SK-N-SH (cell line): ENCODE results near the gene TCAF1. TPM values are rescaled to one million over a fixed set of nuclear protein-coding genes. Genes with fewer than 3 reads are reported as not detected.

Experiments used
- CTCF ChIA-PET: fragments of 300-600, 350-600 bp; formaldehyde crosslinking; extraction: SDS; loops from one replicate; lab custom pipeline; 2021; lab: Yijun Ruan, JAX
- POLR2A ChIA-PET: fragments of 350-600 bp; sonication (Branson Sonifier 250); formaldehyde crosslinking; extraction: SDS; loops from one replicate; lab custom pipeline; 2020; ENCODE audit warnings: antibody characterized with exemption, inconsistent platforms; lab: Yijun Ruan, JAX
- DNase-seq: peaks from one replicate; pipeline ENCODE4 v3.0.0; 2012
- H2AFZ ChIP-seq: fragments of 200-600 bp; sonication (generic); 2 replicates; pipeline ENCODE4 v1.8.1; 2016; ENCODE audit warnings: antibody characterized with exemption, mild to moderate bottlenecking, low read depth
- H3F3A ChIP-seq: fragments of 200-600 bp; sonication (generic); replicated peaks from 2 replicates; pipeline ENCODE3; 2016; ENCODE audit warnings: antibody characterized with exemption, mild to moderate bottlenecking; ENCODE audit not compliant: insufficient read depth
- H3K27ac ChIP-seq, 2 experiments: fragments of 200-500 bp in 1 of 2; fragments of 200-600 bp in 1 of 2; sonication (Bioruptor generic) in 1 of 2; sonication (generic), shearing (Covaris generic) in 1 of 2; 2 replicates each; pipeline versions ENCODE4 v1.5.1 to v1.6.1; 2014 to 2016; ENCODE audit warnings: low read depth in 2 of 2, inconsistent platforms in 1 of 2, low read length in 1 of 2, mild to moderate bottlenecking in 1 of 2, mixed read lengths in 1 of 2
- H3K27me3 ChIP-seq: fragments of 200-600 bp; sonication (generic), shearing (Covaris generic); 2 replicates; pipeline ENCODE4 v1.6.1; 2016; ENCODE audit warnings: mixed run types; ENCODE audit not compliant: insufficient read depth
- H3K36me3 ChIP-seq, 2 experiments: fragments of 200-500 bp in 1 of 2; fragments of 200-600 bp in 1 of 2; sonication (Bioruptor generic) in 1 of 2; sonication (generic) in 1 of 2; replicated peaks in 1 of 2; 2 replicates each; pipeline versions ENCODE3 to v1.5.1; 2014 to 2016; ENCODE audit warnings: low read length in 1 of 2, mild to moderate bottlenecking in 1 of 2; ENCODE audit not compliant: insufficient read depth in 2 of 2, control insufficient read depth in 1 of 2
- H3K4me1 ChIP-seq, 2 experiments: fragments of 200-500 bp in 1 of 2; fragments of 200-600 bp in 1 of 2; sonication (Bioruptor generic) in 1 of 2; sonication (generic), shearing (Covaris generic) in 1 of 2; 2 replicates each; pipeline versions ENCODE4 v1.5.1 to v1.6.1; 2014 to 2016; ENCODE audit warnings: low read depth in 1 of 2, low read length in 1 of 2, mixed run types in 1 of 2; ENCODE audit not compliant: insufficient read depth in 2 of 2, control insufficient read depth in 1 of 2
- H3K4me2 ChIP-seq: fragments of 200-600 bp; sonication (generic), shearing (Covaris generic); 2 replicates; pipeline ENCODE4 v1.6.1; 2017; ENCODE audit warnings: mixed run types
- H3K4me3 ChIP-seq, 2 experiments: fragments of 200-500 bp in 1 of 2; fragments of 200-600 bp in 1 of 2; sonication (Bioruptor generic) in 1 of 2; sonication (generic), shearing (Covaris generic) in 1 of 2; 2 replicates each; pipeline versions ENCODE4 v1.5.1 to v1.8.1; 2014 to 2016; ENCODE audit warnings: low read depth in 2 of 2, inconsistent platforms in 1 of 2, low read length in 1 of 2, mild to moderate bottlenecking in 1 of 2, mixed read lengths in 1 of 2, moderate library complexity in 1 of 2
- H3K79me2 ChIP-seq: fragments of 200-600 bp; sonication (generic); 2 replicates; pipeline ENCODE4 v1.8.1; 2017; ENCODE audit warnings: mild to moderate bottlenecking; ENCODE audit not compliant: insufficient read depth
- H3K9ac ChIP-seq: fragments of 200-600 bp; sonication (generic); 2 replicates; pipeline ENCODE4 v1.6.1; 2017; ENCODE audit warnings: mixed run types
- H3K9me2 ChIP-seq: fragments of 200-600 bp; sonication (generic); 2 replicates; pipeline ENCODE4 v1.6.1; 2017; ENCODE audit warnings: mixed run types
- H3K9me3 ChIP-seq: fragments of 200-600 bp; sonication (generic); 2 replicates; pipeline ENCODE4 v1.6.1; 2017; ENCODE audit warnings: mixed run types, mild to moderate bottlenecking, moderate library complexity
- H4K20me1 ChIP-seq: fragments of 200-600 bp; sonication (generic); 2 replicates; pipeline ENCODE4 v1.6.1; 2017; ENCODE audit warnings: mild to moderate bottlenecking, mixed run types; ENCODE audit not compliant: insufficient read depth
- EZH2phosphoT487 ChIP-seq: fragments of 200-600 bp; sonication (generic); IDR thresholded peaks from 2 replicates; pipeline ENCODE4 v1.6.1; 2017; ENCODE audit warnings: low read depth, mixed run types, mild to moderate bottlenecking, antibody characterized with exemption, moderate library complexity, borderline replicate concordance
- GABPA ChIP-seq: IDR thresholded peaks from 2 replicates; pipeline ENCODE4 v1.4.0; 2012; ENCODE audit warnings: low read depth, mild to moderate bottlenecking
- GATA2 ChIP-seq: sonication (generic); formaldehyde crosslinking; IDR thresholded peaks from 2 replicates; pipeline ENCODE4 v1.5.0; 2020; ENCODE audit warnings: mild to moderate bottlenecking, missing genetic modification reagents
- IRF3 ChIP-seq: fragments of 150-350 bp; IDR thresholded peaks from 2 replicates; pipeline ENCODE4 v1.6.1; 2016; ENCODE audit warnings: mild to moderate bottlenecking, low read depth, low read length
- NRF1 ChIP-seq: IDR thresholded peaks from 2 replicates; pipeline ENCODE4 v1.6.1; 2012; ENCODE audit warnings: low read depth, mild to moderate bottlenecking, low read length
- REST ChIP-seq: IDR thresholded peaks from 2 replicates; pipeline ENCODE4 v1.6.1; 2012; ENCODE audit warnings: mild to moderate bottlenecking, low read depth, low read length, moderate library complexity
- RXRA ChIP-seq: IDR thresholded peaks from 2 replicates; pipeline ENCODE4 v1.4.0; 2012; ENCODE audit warnings: low read depth, mild to moderate bottlenecking, borderline replicate concordance
- SIN3A ChIP-seq: IDR thresholded peaks from 2 replicates; pipeline ENCODE4 v1.6.1; 2012; ENCODE audit warnings: low read depth, mild to moderate bottlenecking, low read length, moderate library complexity, borderline replicate concordance
- SMC3 ChIP-seq: IDR thresholded peaks from 2 replicates; pipeline ENCODE4 v1.6.1; 2012; ENCODE audit warnings: low read depth, low read length, improper control_type of control experiment
- WGBS: methylation state at CpG from one replicate; pipeline ENCODE4 v1.1.6; 2017; ENCODE audit warnings: low lambda C conversion rate; 5-methylcytosine and 5-hydroxymethylcytosine counted together
- polyA plus RNA-seq, 3 experiments: library from polyadenylated mRNA; depleted of rRNA; stranded (reverse); fragments of >200 nt; gene quantifications; 2 replicates each; pipeline ENCODE4 v1.2.3, GENCODE V29; 2012
- TF ChIP-seq, protein P1 (sequence below): fragments of 200-600 bp; sonication (generic); IDR thresholded peaks from 2 replicates; pipeline ENCODE4 v1.6.1; 2017; ENCODE audit warnings: antibody characterized with exemption, mild to moderate bottlenecking, moderate library complexity
- TF ChIP-seq, protein P2 (sequence below): IDR thresholded peaks from 2 replicates; pipeline ENCODE4 v1.4.0; 2012; ENCODE audit warnings: low read depth, borderline replicate concordance
- TF ChIP-seq, protein P3 (sequence below): fragments of 150-350 bp; IDR thresholded peaks from 2 replicates; pipeline ENCODE4 v1.6.1; 2017; ENCODE audit warnings: antibody characterized with exemption, low read length, low read depth, borderline replicate concordance

TCAF1 gene
- polyA plus RNA-seq, 1 of the 3 experiments (the other 2 are of a cell fraction): 59.0 TPM

- Histone ChIP-seq H3K27ac (no peak overlapping the region), H3K4me2 (no peak overlapping the region), H3K79me2 (peaks cover 91% of the 10 kb centered on the region)
- WGBS: 92% methylated on average over 2 of the region's 2 CpGs
- no peak for DNase-seq
- no peak for TF ChIP-seq EZH2phosphoT487
- TF ChIP-seq NRF1: no peak
- TF ChIP-seq, protein P1, sequence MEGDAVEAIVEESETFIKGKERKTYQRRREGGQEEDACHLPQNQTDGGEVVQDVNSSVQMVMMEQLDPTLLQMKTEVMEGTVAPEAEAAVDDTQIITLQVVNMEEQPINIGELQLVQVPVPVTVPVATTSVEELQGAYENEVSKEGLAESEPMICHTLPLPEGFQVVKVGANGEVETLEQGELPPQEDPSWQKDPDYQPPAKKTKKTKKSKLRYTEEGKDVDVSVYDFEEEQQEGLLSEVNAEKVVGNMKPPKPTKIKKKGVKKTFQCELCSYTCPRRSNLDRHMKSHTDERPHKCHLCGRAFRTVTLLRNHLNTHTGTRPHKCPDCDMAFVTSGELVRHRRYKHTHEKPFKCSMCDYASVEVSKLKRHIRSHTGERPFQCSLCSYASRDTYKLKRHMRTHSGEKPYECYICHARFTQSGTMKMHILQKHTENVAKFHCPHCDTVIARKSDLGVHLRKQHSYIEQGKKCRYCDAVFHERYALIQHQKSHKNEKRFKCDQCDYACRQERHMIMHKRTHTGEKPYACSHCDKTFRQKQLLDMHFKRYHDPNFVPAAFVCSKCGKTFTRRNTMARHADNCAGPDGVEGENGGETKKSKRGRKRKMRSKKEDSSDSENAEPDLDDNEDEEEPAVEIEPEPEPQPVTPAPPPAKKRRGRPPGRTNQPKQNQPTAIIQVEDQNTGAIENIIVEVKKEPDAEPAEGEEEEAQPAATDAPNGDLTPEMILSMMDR: no peak
- TF ChIP-seq GABPA: no peak
- TF ChIP-seq GATA2 (CRISPR knock-in tag): no peak
- TF ChIP-seq SIN3A: no peak
- no peak for TF ChIP-seq RXRA
- TF ChIP-seq, protein P2, sequence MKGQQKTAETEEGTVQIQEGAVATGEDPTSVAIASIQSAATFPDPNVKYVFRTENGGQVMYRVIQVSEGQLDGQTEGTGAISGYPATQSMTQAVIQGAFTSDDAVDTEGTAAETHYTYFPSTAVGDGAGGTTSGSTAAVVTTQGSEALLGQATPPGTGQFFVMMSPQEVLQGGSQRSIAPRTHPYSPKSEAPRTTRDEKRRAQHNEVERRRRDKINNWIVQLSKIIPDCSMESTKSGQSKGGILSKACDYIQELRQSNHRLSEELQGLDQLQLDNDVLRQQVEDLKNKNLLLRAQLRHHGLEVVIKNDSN: no peak
- TF ChIP-seq SMC3: no peak
- TF ChIP-seq, protein P3, sequence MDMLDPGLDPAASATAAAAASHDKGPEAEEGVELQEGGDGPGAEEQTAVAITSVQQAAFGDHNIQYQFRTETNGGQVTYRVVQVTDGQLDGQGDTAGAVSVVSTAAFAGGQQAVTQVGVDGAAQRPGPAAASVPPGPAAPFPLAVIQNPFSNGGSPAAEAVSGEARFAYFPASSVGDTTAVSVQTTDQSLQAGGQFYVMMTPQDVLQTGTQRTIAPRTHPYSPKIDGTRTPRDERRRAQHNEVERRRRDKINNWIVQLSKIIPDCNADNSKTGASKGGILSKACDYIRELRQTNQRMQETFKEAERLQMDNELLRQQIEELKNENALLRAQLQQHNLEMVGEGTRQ: no peak
- no peak for TF ChIP-seq REST
- no peak for TF ChIP-seq IRF3
- TF ChIP-seq, all 33 proteins: peak for 0
- Histone ChIP-seq H4K20me1 (peaks cover 8% of the 10 kb centered on the region; the same call in 1 of the 2 replicates), H3K27me3 (no peaks in the 10 kb centered on the region), H3K9ac (no peak overlapping the region), H3K9me3 (peaks cover 37% of the 10 kb centered on the region; the same call in 1 of the 2 replicates), H3F3A (peaks cover 22% of the 10 kb centered on the region), H3K36me3 (peaks cover 66 to 68% of the 10 kb centered on the region in 2 experiments), H3K9me2 (peaks cover 4% of the 10 kb centered on the region; the same call in 1 of the 2 replicates), H3K4me1 (no peaks in the 10 kb centered on the region; a peak in 1 of 4 replicates), H2AFZ (no peak overlapping the region), H3K4me3 (no peak overlapping the region)
- ChIA-PET POLR2A (interaction anchor here (1.3 kb wide), 1 partner anchor 10 kb away, joined by 5 read pairs; the partner anchor contains the start of gene TCAF1), CTCF (interaction anchor here (1.9 kb wide), 1 partner anchor 10 kb away, joined by 9 read pairs; no protein-coding TSS in a partner anchor)
These were observed 10.5 kb downstream of the TCAF1 start for GRCh38 chr7:143891457-143891856.
